NB4 (cell line): ENCODE measurements around the gene CAPN12.
"Not testable (repeated sequence)": the region's sequence is repeated elsewhere in the genome, so short reads cannot be mapped to it uniquely, and the experiment has no call there.

Experiments
- POLR2A ChIP-seq: IDR thresholded peaks from 2 replicates; pipeline ENCODE4 v1.6.1; 2011; ENCODE audit warnings: mild to moderate bottlenecking; ENCODE audit not compliant: insufficient read length; ENCODE audit errors: extremely low read depth
- TF ChIP-seq, protein P1 (sequence below): IDR thresholded peaks from one replicate; pipeline ENCODE4 v1.5.1; 2012; ENCODE audit warnings: low read depth, low read length
- TF ChIP-seq, protein P2 (sequence below): IDR thresholded peaks from 2 replicates; pipeline ENCODE4 v1.6.1; 2011; ENCODE audit warnings: low read depth, low read length

DNA sequence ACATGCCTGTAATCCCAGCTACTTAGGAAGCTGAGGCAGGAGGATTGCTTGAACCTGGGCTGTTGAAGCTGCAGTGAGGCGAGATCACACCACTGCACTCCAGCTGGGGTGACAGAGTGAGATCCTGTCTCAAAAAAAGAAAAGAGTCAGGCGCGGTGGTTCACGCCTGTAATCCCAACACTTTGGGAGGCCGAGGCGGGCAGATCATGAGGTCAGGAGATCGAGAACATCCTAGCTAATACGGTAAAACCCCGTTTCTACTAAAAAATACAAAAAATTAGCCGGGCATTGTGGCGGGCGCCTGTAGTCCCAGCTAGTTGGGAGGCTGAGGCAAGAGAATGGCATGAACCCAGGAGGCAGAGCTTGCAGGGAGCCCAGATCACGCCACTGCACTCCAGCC, 37.9 kb upstream of the CAPN12 start:
- TF ChIP-seq, protein P1, sequence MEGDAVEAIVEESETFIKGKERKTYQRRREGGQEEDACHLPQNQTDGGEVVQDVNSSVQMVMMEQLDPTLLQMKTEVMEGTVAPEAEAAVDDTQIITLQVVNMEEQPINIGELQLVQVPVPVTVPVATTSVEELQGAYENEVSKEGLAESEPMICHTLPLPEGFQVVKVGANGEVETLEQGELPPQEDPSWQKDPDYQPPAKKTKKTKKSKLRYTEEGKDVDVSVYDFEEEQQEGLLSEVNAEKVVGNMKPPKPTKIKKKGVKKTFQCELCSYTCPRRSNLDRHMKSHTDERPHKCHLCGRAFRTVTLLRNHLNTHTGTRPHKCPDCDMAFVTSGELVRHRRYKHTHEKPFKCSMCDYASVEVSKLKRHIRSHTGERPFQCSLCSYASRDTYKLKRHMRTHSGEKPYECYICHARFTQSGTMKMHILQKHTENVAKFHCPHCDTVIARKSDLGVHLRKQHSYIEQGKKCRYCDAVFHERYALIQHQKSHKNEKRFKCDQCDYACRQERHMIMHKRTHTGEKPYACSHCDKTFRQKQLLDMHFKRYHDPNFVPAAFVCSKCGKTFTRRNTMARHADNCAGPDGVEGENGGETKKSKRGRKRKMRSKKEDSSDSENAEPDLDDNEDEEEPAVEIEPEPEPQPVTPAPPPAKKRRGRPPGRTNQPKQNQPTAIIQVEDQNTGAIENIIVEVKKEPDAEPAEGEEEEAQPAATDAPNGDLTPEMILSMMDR, result not testable (repeated sequence)
- not testable (repeated sequence) for TF ChIP-seq POLR2A
- TF ChIP-seq, protein P2, sequence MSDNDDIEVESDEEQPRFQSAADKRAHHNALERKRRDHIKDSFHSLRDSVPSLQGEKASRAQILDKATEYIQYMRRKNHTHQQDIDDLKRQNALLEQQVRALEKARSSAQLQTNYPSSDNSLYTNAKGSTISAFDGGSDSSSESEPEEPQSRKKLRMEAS, result not testable (repeated sequence)
